GM19452 (cell line): Measurements from ENCODE around the gene DENND1A.

ENCODE experiments used
- ATAC-seq: cut with Tn5 transposase; IDR thresholded peaks from one replicate; pipeline ENCODE4 v1.9.1; 2021; ENCODE audit not compliant: unreplicated experiment

DENND1A gene

GRCh38 chr9:123422635-123423310, 507.2 kb downstream of the DENND1A start:
- no peak for ATAC-seq

- no peak for ATAC-seq
Observed at GRCh38 chr9:123421801-123422455, 508.0 kb downstream of the DENND1A start.

- ATAC-seq: no peak
Observed at GRCh38 chr9:123421186-123421585, 508.7 kb downstream of the DENND1A start.

- ATAC-seq: no peak
Observed at GRCh38 chr9:123420592-123421111, 509.3 kb downstream of the DENND1A start.

- no peak for ATAC-seq
Observed at GRCh38 chr9:123419721-123420591, 510.0 kb downstream of the DENND1A start.

- ATAC-seq: no peak
Observed at GRCh38 chr9:123419091-123419490, 510.8 kb downstream of the DENND1A start.

- no peak for ATAC-seq
Observed at GRCh38 chr9:123418506-123418905, 511.4 kb downstream of the DENND1A start.

GRCh38 chr9:123418052-123418430, 511.9 kb downstream of the DENND1A start:
- ATAC-seq: no peak

GRCh38 chr9:123417289-123418051, 512.5 kb downstream of the DENND1A start:
- no peak for ATAC-seq

GRCh38 chr9:123416176-123416575, 513.8 kb downstream of the DENND1A start:
- no peak for ATAC-seq

- ATAC-seq: no peak
Observed at GRCh38 chr9:123414936-123415930, 514.7 kb downstream of the DENND1A start.

GRCh38 chr9:123414204-123414603, 515.7 kb downstream of the DENND1A start:
- ATAC-seq: no peak

- no peak for ATAC-seq
Observed at GRCh38 chr9:123412171-123412820, 517.6 kb downstream of the DENND1A start.

GRCh38 chr9:123411636-123412035, 518.3 kb downstream of the DENND1A start:
- no peak for ATAC-seq

- ATAC-seq: no peak
Observed at GRCh38 chr9:123411191-123411590, 518.7 kb downstream of the DENND1A start.

GRCh38 chr9:123410281-123410910, 519.5 kb downstream of the DENND1A start:
- ATAC-seq: no peak

GRCh38 chr9:123408313-123409262, 521.3 kb downstream of the DENND1A start:
- ATAC-seq: no peak
